Loucy (cell line): ENCODE measurements around the gene FGGY.

ENCODE experiments used
- H2AFZ ChIP-seq: fragments of 200-600 bp; sonication (generic); 2 replicates; pipeline ENCODE4 v1.6.0; 2016; ENCODE audit warnings: antibody characterized with exemption, mild to moderate bottlenecking, low read length, moderate library complexity
- H3F3A ChIP-seq: fragments of 200-600 bp; 2 replicates; pipeline ENCODE4 v1.6.0; 2016; ENCODE audit warnings: antibody characterized with exemption, low read depth, mild to moderate bottlenecking
- H3K27me3 ChIP-seq: fragments of 200-600 bp; sonication (generic); 2 replicates; pipeline ENCODE4 v1.6.1; 2014; ENCODE audit warnings: low read length, mild to moderate bottlenecking; ENCODE audit not compliant: insufficient read depth, poor library complexity, severe bottlenecking
- H3K36me3 ChIP-seq: fragments of 200-600 bp; sonication (generic); 2 replicates; pipeline ENCODE4 v1.6.1; 2016; ENCODE audit warnings: low read length; ENCODE audit not compliant: insufficient read depth
- H3K4me1 ChIP-seq: fragments of 200-600 bp; sonication (generic); 2 replicates; pipeline ENCODE4 v1.5.1; 2014; ENCODE audit warnings: low read length, mild to moderate bottlenecking; ENCODE audit not compliant: insufficient read depth, poor library complexity, severe bottlenecking
- H3K4me2 ChIP-seq: fragments of 200-600 bp; sonication (generic); 2 replicates; pipeline ENCODE4 v1.6.0; 2014; ENCODE audit warnings: antibody characterized with exemption, low read length, low read depth, mild to moderate bottlenecking; ENCODE audit not compliant: poor library complexity, severe bottlenecking
- H3K4me3 ChIP-seq: fragments of 200-600 bp; sonication (generic); 2 replicates; pipeline ENCODE4 v1.5.1; 2014; ENCODE audit warnings: low read length, mild to moderate bottlenecking, mixed read lengths; ENCODE audit not compliant: poor library complexity, severe bottlenecking
- H3K79me2 ChIP-seq: fragments of 200-600 bp; sonication (generic); 2 replicates; pipeline ENCODE4 v1.6.1; 2014; ENCODE audit warnings: low read length; ENCODE audit not compliant: insufficient read depth
- H3K9ac ChIP-seq: fragments of 200-600 bp; sonication (generic); 2 replicates; pipeline ENCODE4 v1.6.0; 2014; ENCODE audit warnings: mild to moderate bottlenecking, low read depth, low read length, moderate library complexity; ENCODE audit not compliant: poor library complexity, severe bottlenecking
- H3K9me2 ChIP-seq: fragments of 200-600 bp; sonication (generic); replicated peaks from 2 replicates; pipeline ENCODE4 v1.6.1; 2016; ENCODE audit warnings: low read depth, low read length, mixed read lengths
- H3K9me3 ChIP-seq: fragments of 200-600 bp; sonication (generic); 2 replicates; pipeline ENCODE4 v1.6.1; 2014; ENCODE audit warnings: mild to moderate bottlenecking, antibody characterized with exemption, low read length, low read depth; ENCODE audit not compliant: insufficient read depth
- H4K20me1 ChIP-seq: fragments of 200-600 bp; sonication (generic); 2 replicates; pipeline ENCODE4 v1.6.0; 2014; ENCODE audit warnings: antibody characterized with exemption, low read length, mild to moderate bottlenecking; ENCODE audit not compliant: insufficient read depth, poor library complexity, severe bottlenecking
- CTCF ChIP-seq: fragments of 200-600 bp; sonication (generic); conservative IDR thresholded peaks from 2 replicates; pipeline ENCODE4 v1.5.1; 2014; ENCODE audit warnings: mild to moderate bottlenecking, antibody characterized with exemption, low read length
- EZH2phosphoT487 ChIP-seq: fragments of 200-600 bp; IDR thresholded peaks from 2 replicates; pipeline ENCODE4 v1.6.1; 2018; ENCODE audit warnings: antibody characterized with exemption, mild to moderate bottlenecking, moderate library complexity, borderline replicate concordance

Gene FGGY

GRCh38 chr1:59445040-59445439, 148.1 kb downstream of the FGGY start:
- H3F3A ChIP-seq = no peaks in the 10 kb centered on the region
- no peak overlapping the region for H2AFZ ChIP-seq

GRCh38 chr1:59446257-59446901, 149.5 kb downstream of the FGGY start:
- H3K9me2 ChIP-seq = no peaks in the 10 kb centered on the region
- H3K27me3 ChIP-seq = no peaks in the 10 kb centered on the region
- H3K9me3 ChIP-seq = no peaks in the 10 kb centered on the region
- H3K4me2 ChIP-seq = no peak overlapping the region
- H3K36me3 ChIP-seq = no peaks in the 10 kb centered on the region
- no peak overlapping the region for H3K4me3 ChIP-seq
- H3K4me1 ChIP-seq = no peaks in the 10 kb centered on the region
- TF ChIP-seq EZH2phosphoT487 = no peak
- TF ChIP-seq CTCF = no peak
- no peaks in the 10 kb centered on the region for H3F3A ChIP-seq
- H2AFZ ChIP-seq = no peak overlapping the region
- no peak overlapping the region for H3K9ac ChIP-seq
- H4K20me1 ChIP-seq = no peaks in the 10 kb centered on the region
- H3K79me2 ChIP-seq = no peaks in the 10 kb centered on the region

More at GRCh38 chr1:59445040-59445439, 148.1 kb downstream of the FGGY start:
- TF ChIP-seq EZH2phosphoT487 (no peak), CTCF (no peak)
- H3K79me2 ChIP-seq = no peaks in the 10 kb centered on the region
- H3K36me3 ChIP-seq = no peaks in the 10 kb centered on the region
- no peaks in the 10 kb centered on the region for H3K27me3 ChIP-seq
- H3K4me2 ChIP-seq = no peak overlapping the region
- H3K4me1 ChIP-seq = no peaks in the 10 kb centered on the region
- H3K9me3 ChIP-seq = no peaks in the 10 kb centered on the region
- no peaks in the 10 kb centered on the region for H4K20me1 ChIP-seq
- no peaks in the 10 kb centered on the region for H3K9me2 ChIP-seq
- H3K4me3 ChIP-seq = no peak overlapping the region
- H3K9ac ChIP-seq = no peak overlapping the region

GRCh38 chr1:59452026-59452425, 155.1 kb downstream of the FGGY start:
- Histone ChIP-seq H3K36me3 (no peaks in the 10 kb centered on the region), H3K27me3 (no peaks in the 10 kb centered on the region), H2AFZ (no peak overlapping the region), H3F3A (no peaks in the 10 kb centered on the region), H3K9me3 (no peaks in the 10 kb centered on the region), H4K20me1 (no peaks in the 10 kb centered on the region), H3K4me2 (no peak overlapping the region), H3K79me2 (no peaks in the 10 kb centered on the region), H3K9ac (no peak overlapping the region), H3K4me1 (peaks cover 12% of the 10 kb centered on the region), H3K4me3 (no peak overlapping the region), H3K9me2 (no peaks in the 10 kb centered on the region)
- TF ChIP-seq CTCF = no peak
